GM18520 (cell line): ENCODE results near the gene CENPV.
"Not testable (repeated sequence)": the region's sequence is repeated elsewhere in the genome, so short reads cannot be mapped to it uniquely, and the experiment has no call there.

Source experiments
- ATAC-seq: cut with Tn5 transposase; IDR thresholded peaks from one replicate; pipeline ENCODE4 v1.9.1; 2021; ENCODE audit not compliant: unreplicated experiment

Gene CENPV

DNA sequence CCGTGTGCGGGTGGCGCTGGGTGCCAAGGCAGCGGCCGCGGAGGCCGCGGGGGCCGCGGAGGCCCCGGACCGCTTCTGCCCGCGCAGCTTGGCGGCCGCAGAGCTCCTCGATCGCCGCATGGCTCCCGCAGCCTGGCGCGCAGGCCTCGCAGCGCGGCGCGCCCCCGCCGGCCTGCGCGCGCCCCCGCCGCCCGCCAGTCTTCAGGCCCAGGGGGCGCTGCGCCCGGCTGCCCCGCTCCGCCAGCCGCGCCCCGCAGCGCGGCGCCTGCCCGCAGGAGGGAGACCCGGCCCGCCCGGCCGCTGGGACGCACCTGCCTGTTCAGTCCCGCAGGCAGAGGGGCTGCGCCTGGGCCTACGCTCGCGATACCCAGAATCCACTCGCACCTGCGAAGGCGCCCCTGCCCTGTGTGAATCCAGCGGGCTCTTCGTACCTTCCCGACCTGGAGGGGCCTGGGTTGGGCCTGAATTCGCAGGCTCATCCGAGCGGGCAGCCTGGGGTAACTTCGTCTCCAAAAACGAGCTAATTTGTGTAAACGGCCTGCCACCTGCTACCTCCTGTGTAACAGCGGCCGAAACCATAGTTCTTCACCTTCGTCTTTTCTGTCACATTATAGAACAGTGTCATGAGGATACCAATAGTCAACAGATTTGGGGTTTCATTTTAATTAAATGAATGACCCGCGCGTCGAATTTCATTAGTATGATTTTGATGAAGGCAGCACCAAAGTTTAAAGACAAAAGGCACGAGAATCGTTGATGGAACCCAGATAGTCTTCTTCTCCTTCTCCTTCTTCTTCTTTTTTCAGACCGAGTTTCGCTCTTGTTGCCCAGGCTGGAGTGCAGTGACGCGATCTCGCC lies at the start of gene CENPV:
Gene CENPV (minus strand): TSS at position 153 of the 858 bp plus-strand sequence. CDS start 33 bp downstream, at position 120.
- no peak for ATAC-seq

DNA sequence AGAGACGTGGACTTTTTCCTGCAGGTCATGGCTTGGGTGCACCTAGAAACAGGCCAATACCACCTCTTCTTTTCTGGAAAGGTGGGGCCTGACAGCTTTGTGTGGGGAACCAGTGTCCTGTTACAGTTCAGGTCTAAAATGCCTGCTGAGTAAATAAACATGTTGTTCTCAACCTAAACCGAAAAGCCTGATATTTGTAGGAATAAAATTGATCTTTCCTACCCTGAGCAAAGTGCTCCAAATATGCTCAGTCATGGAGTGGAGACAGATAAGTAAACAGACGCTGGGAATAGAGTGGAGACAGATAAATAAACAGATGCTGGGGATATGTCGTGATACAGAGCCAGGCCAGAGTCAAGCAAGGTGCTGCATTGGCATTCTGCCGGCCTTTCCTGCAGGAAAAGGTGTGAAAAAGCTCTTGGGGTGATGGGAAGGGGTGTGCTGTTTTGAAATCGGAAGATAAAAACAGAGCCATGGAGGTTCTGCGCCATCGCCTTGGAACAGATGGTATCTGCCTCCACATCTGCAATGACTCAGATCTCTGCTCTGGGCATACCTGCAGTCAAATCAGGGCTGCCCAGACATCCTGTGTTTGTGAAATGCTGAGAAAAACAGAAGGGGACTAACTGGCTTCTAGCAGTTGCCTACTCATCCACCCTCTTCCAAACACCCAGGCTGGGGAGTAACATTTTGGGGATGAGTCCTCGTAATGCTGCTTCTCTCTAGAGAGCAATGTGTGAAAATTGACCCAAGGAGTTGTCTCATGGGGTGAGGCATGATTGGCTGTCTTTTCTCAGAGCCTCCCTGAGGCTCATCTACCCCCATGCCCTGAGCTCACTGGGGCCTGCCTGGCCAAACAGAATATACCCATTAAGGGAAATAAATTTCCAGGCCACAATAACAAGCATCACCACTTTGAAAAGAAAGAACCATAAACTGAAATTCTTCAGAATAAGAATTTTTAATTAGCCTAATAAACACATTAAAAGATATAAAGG lies 45.3 kb upstream of the CENPV start:
- ATAC-seq = peak; percentile 52

GRCh38 chr17:16396693-16397092 lies 43.4 kb upstream of the CENPV start:
- not testable (repeated sequence) for ATAC-seq

DNA sequence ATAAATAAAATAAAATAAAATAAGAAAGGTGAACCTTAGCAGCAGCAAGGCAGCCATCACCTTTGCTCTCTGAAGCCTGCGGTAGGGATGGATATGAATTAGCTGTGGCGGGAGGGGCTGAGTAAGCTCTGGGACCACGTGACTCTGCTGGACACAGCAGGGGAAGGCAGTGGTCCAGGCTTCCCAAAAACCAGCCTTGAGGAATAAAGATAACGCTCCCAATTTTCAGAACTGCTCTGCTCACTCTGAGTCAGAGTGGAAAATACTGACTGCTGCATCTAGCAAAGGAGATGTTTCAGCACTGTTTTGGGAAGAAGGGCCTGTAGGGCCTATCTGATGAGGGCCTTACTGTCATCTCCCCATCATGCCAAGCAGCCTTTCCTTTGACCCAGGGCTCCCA lies 42.6 kb upstream of the CENPV start:
- not testable (repeated sequence) for ATAC-seq

- ATAC-seq = not testable (repeated sequence)
Measured at GRCh38 chr17:16392491-16392890, 39.2 kb upstream of the CENPV start.

DNA sequence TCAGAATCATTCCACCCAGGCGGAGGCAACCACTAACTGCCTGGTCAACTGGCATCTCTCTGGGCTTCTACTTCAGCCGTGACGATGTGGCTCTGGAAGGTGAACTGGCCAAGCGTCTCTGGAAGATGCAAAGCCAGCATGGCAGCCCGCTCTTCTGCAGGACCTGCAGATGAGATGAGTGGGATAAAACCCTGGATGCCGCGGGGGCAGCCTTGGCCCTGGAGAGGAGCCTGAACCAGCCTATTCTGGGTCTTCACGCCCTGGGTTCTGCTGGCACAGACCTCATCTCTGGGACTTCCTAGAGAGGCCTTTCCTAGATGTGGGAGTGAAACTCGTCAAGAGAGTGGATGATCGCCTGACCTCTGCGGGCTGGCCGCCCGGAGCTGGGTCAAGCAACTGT lies 38.2 kb upstream of the CENPV start:
- ATAC-seq = no peak

DNA sequence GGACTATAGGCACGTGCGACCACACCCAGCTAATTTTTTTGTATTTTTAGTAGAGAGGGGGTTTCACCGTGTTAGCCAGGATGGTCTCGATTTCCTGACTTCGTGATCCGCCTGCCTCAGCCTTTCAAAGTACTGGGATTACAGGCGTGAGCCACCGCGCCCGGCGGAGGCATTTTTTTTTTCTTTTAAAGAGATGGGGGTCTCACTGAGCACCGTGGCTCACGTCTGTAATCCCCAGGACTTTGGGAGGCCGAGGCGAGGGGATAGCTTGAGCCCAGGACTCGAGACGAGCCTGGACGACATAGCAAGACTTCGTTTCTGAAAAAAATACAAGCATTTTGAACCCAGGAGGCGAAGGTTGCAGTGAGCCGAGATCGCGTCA lies 32.8 kb upstream of the CENPV start:
- ATAC-seq = not testable (repeated sequence)

GRCh38 chr17:16384557-16384956 lies 31.3 kb upstream of the CENPV start:
- no peak for ATAC-seq

- ATAC-seq = no peak
Measured at GRCh38 chr17:16383772-16384287, 30.6 kb upstream of the CENPV start.

GRCh38 chr17:16383216-16383615 lies 29.9 kb upstream of the CENPV start:
- no peak for ATAC-seq

- ATAC-seq = peak; percentile 7
Measured at GRCh38 chr17:16381496-16381820, 28.2 kb upstream of the CENPV start.

DNA sequence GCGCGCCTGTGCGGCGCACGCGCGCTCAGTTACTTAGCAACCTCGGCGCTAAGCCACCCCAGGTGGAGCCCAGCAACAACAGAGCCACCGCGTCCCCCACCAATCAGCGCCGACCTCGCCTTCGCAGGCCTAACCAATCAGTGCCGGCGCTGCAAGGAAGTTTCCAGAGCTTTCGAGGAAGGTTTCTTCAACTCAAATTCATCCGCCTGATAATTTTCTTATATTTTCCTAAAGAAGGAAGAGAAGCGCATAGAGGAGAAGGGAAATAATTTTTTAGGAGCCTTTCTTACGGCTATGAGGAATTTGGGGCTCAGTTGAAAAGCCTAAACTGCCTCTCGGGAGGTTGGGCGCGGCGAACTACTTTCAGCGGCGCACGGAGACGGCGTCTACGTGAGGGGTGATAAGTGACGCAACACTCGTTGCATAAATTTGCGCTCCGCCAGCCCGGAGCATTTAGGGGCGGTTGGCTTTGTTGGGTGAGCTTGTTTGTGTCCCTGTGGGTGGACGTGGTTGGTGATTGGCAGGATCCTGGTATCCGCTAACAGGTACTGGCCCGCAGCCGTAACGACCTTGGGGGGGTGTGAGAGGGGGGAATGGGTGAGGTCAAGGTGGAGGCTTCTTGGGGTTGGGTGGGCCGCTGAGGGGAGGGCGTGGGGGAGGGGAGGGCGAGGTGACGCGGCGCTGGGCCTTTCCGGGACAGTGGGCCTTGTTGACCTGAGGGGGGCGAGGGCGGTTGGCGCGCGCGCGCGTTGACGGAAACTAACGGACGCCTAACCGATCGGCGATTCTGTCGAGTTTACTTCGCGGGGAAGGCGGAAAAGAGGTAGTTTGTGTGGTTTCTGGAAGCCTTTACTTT lies 27.6 kb upstream of the CENPV start, which contains the start of gene UBB:
Gene UBB (plus strand): TSS at position 452 of the 856 bp plus-strand sequence. CDS start 817 bp downstream, outside the sequence.
- ATAC-seq = peak; percentile 79

GRCh38 chr17:16379654-16380053 lies 26.4 kb upstream of the CENPV start:
- no peak for ATAC-seq

DNA sequence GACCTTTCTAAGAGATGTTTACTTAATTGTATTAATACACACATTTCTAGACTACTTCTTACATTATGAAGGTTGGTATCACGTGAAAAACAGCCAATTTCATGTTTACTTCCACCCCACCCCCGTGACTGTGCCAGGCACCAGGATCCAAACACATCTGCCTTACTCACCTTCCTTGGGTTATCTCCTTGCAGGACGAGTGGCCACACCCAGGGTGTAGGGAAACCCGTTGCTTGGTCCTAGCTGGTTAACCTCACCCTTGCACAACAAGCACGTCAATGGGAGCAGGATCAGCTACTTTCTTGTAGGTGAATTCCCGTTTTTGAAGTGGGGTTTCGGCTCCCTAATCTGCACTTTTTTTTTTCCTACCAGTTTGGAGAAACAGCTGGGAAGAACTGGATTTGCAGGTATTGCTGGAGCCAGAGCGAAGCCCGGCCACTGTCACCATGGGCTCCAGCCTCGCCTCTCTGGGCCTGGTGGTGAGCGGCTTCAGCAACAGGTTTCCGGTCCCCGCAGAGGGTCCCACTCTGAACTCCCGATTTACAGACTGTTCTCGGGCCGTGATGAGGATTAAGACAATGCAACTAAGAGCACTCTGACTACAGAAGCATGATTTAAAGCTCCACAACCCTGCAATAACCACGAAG lies 25.5 kb upstream of the CENPV start:
- no peak for ATAC-seq

DNA sequence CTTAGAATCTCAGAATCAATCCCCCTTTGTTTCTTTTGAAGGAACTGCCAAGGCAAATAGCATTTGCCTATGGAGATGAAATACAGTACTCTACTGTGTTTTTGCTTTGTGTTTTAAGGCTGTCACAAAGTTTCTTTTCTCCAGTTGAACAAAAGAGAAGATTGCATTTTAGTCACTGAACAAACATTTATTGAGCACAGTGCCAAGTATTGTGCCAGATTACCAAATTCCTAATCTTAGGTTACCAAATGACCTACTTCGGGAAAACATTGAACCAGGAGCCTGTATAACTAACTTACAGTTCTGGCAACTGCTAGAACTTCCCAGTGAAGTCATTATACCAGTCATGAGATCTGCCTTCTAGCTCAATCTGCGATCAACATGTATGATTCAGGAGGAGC lies 24.7 kb upstream of the CENPV start:
- no peak for ATAC-seq

DNA sequence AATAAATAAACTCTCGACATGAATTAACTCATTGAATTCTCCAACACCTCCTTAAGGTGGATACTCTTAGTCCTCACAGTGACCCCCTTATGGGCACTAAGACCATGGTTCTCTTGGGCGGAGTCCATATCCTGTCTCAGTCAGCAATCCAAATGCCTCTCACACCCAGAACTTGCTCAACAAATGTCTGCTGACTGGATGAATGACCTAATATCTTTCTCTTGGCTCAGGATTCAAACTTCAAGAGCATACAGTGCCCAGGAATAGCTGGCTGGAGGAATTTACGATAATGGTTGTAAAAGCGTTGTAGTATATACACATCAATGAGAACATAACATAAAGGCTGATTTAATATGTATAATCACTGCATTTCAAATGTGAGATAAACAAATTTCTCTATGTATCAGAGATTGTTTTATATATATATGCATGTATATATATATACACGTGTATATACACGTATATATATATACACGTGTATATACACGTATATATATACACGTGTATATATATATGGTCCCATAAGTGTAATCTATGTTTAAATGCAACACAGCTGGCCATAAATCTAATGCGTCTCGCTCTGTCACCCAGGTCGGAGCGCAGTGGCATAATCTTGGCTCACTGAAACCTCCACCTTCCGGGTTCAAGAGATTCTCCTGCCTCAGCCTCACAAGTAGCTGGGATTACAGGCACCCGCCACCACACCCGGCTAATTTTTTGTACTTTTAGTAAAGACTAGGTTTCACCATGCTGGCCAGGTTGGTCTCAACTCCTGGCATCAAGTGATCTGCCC lies 21.1 kb upstream of the CENPV start:
- ATAC-seq = no peak

GRCh38 chr17:16371742-16372141 lies 18.5 kb upstream of the CENPV start:
- no peak for ATAC-seq

DNA sequence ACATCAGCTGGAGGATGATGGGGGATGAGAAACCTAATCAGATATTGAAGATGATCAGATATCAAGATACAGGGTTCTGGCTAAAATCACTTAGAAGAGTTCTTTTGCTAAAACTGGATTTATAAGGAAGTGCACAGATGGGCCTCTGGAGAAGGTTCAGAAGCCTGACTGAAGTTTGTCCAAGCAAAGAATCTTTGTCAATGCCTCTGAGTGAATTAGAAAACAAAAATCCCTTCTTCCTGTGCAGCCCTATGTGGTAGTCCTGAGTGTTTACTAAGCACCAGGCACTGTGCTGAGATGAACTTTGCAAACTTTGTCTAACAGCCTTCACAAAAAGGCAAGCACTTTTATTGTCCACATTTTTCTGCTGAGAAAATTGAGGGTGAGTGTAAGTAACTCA lies 11.4 kb upstream of the CENPV start:
- ATAC-seq = no peak
